ENCODE results near the gene ACE. TPM values are rescaled to one million over a fixed set of nuclear protein-coding genes. Genes with fewer than 3 reads are reported as not detected.
A peak's percentile ranks its signal among the peaks of the same experiment; 100 is the strongest.

The ACE gene
- total RNA-seq: 10 to 100 TPM in 4 of 7 donors, 1 to 10 TPM in 3; 6.1 to 17.3 (median 10.1) TPM
- 1 to 10 TPM in 2 of 3 donors, under 1 TPM in 1; 0.61 to 5.1 (median 1.3) TPM for polyA plus RNA-seq
- long read RNA-seq, donor 1, partial matches to known transcripts: 0 of 1 reads
- long read RNA-seq, donor 1, other reads (novel, unspliced or antisense): 0 of 1 reads
- long read RNA-seq, donor 2, full-length matches to known transcripts: 1 of 1 reads
- long read RNA-seq, donor 2, partial matches to known transcripts: 0 of 1 reads
- long read RNA-seq, donor 2, other reads (novel, unspliced or antisense): 0 of 1 reads

DNA sequence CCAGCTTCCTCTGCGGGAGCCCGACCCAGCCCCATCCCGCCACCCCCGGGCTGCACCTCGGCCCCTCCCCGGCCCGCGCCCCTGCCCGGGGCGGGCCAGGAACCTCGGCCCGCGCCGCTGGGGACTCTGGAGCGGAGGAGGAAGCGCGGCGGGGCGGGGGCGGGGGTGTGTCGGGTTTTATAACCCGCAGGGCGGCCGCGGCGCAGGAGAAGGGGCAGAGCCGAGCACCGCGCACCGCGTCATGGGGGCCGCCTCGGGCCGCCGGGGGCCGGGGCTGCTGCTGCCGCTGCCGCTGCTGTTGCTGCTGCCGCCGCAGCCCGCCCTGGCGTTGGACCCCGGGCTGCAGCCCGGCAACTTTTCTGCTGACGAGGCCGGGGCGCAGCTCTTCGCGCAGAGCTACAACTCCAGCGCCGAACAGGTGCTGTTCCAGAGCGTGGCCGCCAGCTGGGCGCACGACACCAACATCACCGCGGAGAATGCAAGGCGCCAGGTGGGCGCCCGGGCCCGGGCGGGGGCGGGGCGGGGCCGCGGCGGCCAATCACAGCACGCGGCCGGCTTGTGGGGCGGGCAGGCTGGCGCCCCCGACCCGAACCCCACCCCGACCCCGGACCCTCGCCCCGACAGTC, at the start of gene ACE:
TSS of gene ACE (plus strand) at position 208 of the 626 bp plus-strand sequence. CDS start at position 242, 34 bp downstream.
- Histone ChIP-seq H3K27me3 (replicated peaks in 1 of 7) (peaks cover 0 to 77% (median 29%) of the 10 kb centered on the region in 7 donors), H3K9me3 (no peaks in the 10 kb centered on the region), H3K27ac (peak within 1 kb of the TSS in 3 of 8 donors; percentile 17 to 23 (median 21)), H3K4me3 (peak within 1 kb of the TSS; percentile 37 to 78 (median 56)), H3K36me3 (no peaks in the 10 kb centered on the region), H3K4me1 (peaks cover 10 to 57% (median 37%) of the 10 kb centered on the region in 6 donors)
- TF ChIP-seq POLR2AphosphoS5 (IDR thresholded peaks at IDR 0.05) (peak in 1 of 3 donors; percentile 8), CTCF (IDR thresholded peaks at IDR 0.05 in 8 of 11, conservative IDR thresholded peaks at IDR 0.05 in 3 of 11) (no peak)
- WGBS, 5 donors: 0 to 1% (median 1%) methylated on average over 8 to 78 of the region's 78 CpGs
- no peak for DNase-seq
- intact Hi-C loops (cut with DNase I; ENCODE audit: low total_unique reads): loop anchor here (5.0 kb wide), 1 partner anchor 55 kb away; no protein-coding TSS in a partner anchor

- Histone ChIP-seq H3K27me3 (replicated peaks in 1 of 7) (peaks cover 0 to 8% (median 0%) of the 10 kb centered on the region in 7 donors), H3K36me3 (no peaks in the 10 kb centered on the region), H3K9me3 (no peaks in the 10 kb centered on the region), H3K4me3 (no peak overlapping the region), H3K4me1 (peaks cover 3 to 49% (median 22%) of the 10 kb centered on the region in 6 donors), H3K27ac (no peak overlapping the region)
- 90 to 97% (median 94%) methylated on average over 7 of the region's 7 CpGs for WGBS, 5 donors
- no peak for TF ChIP-seq POLR2A (IDR thresholded peaks at IDR 0.05)
- no peak for TF ChIP-seq POLR2AphosphoS5 (IDR thresholded peaks at IDR 0.05)
- no peak for TF ChIP-seq CTCF (IDR thresholded peaks at IDR 0.05 in 8 of 11, conservative IDR thresholded peaks at IDR 0.05 in 3 of 11)
- intact Hi-C loops (cut with DNase I; ENCODE audit: low total_unique reads): no loop called here
- peak; percentile 29 for DNase-seq
Measured at GRCh38 chr17:63429766-63430165, 47.1 kb upstream of the ACE start.

- TF ChIP-seq CTCF (IDR thresholded peaks at IDR 0.05 in 8 of 11, conservative IDR thresholded peaks at IDR 0.05 in 3 of 11) (no peak), POLR2A (IDR thresholded peaks at IDR 0.05) (no peak), POLR2AphosphoS5 (IDR thresholded peaks at IDR 0.05) (no peak)
- H3K9me3 ChIP-seq: no peaks in the 10 kb centered on the region
- H3K36me3 ChIP-seq: no peaks in the 10 kb centered on the region
- peaks cover 3 to 52% (median 25%) of the 10 kb centered on the region in 6 donors for H3K4me1 ChIP-seq
- 90 to 93% (median 92%) methylated on average over 11 of the region's 11 CpGs for WGBS, 5 donors
- peaks cover 0 to 12% (median 0%) of the 10 kb centered on the region in 7 donors for H3K27me3 ChIP-seq (replicated peaks in 1 of 7)
- peak; percentile 41 for DNase-seq
- H3K27ac ChIP-seq: no peak overlapping the region
- no peak overlapping the region for H3K4me3 ChIP-seq
- intact Hi-C loops (cut with DNase I; ENCODE audit: low total_unique reads): no loop called here
Measured at GRCh38 chr17:63430223-63430622, 46.6 kb upstream of the ACE start.

- DNase-seq: peak; percentile 10
- peaks cover 0 to 7% (median 0%) of the 10 kb centered on the region in 7 donors for H3K27me3 ChIP-seq (replicated peaks in 1 of 7)
- H3K27ac ChIP-seq: no peak overlapping the region
- intact Hi-C loops (cut with DNase I; ENCODE audit: low total_unique reads): no loop called here
- no peak for TF ChIP-seq POLR2AphosphoS5 (IDR thresholded peaks at IDR 0.05)
- no peak for TF ChIP-seq CTCF (IDR thresholded peaks at IDR 0.05 in 8 of 11, conservative IDR thresholded peaks at IDR 0.05 in 3 of 11)
- TF ChIP-seq POLR2A (IDR thresholded peaks at IDR 0.05): no peak
- peaks cover 0 to 6% (median 0%) of the 10 kb centered on the region in 6 donors for H3K36me3 ChIP-seq
- H3K4me3 ChIP-seq: no peak overlapping the region
- H3K9me3 ChIP-seq: no peaks in the 10 kb centered on the region
- H3K4me1 ChIP-seq: peaks cover 0 to 54% (median 30%) of the 10 kb centered on the region in 6 donors
- 87 to 92% (median 89%) methylated on average over 7 of the region's 7 CpGs for WGBS, 5 donors
Measured at GRCh38 chr17:63431618-63431938, 45.3 kb upstream of the ACE start.

Data from spleen (tissue), 13 donors.